H1 (cell line): ENCODE results near the gene PDPK1. TPM values are rescaled to one million over a fixed set of nuclear protein-coding genes. Genes with fewer than 3 reads are reported as not detected.

Experiments
- CTCF ChIA-PET: fragments of 300-600 bp; sonication (Branson Sonifier 250); formaldehyde crosslinking; loops from one replicate; lab custom pipeline; 2021; ENCODE audit not compliant: partially characterized antibody; lab: Charles Lee
- POLR2A ChIA-PET: fragments of 300-600 bp; sonication (Branson Sonifier 250); formaldehyde crosslinking; loops from one replicate; lab custom pipeline; 2021; ENCODE audit warnings: inconsistent platforms; ENCODE audit not compliant: partially characterized antibody; lab: Charles Lee
- DNase-seq, 2 experiments: peaks; one replicate each; pipeline versions ENCODE4 v3.0.0 to v3.0.0-alpha.2; 2010 to 2022; ENCODE audit warnings: low spot score in 2 of 2, low read depth in 1 of 2, mixed read lengths in 1 of 2
- FAIRE-seq: peaks from 2 replicates; lab custom pipeline; 2011; peaks lifted over from hg19 to GRCh38; lab: Jason Lieb, UNC
- H2AFZ ChIP-seq: 2 replicates; pipeline ENCODE4 v1.8.1; 2012; ENCODE audit warnings: low read length, inconsistent platforms
- H2AK5ac ChIP-seq: 2 replicates; pipeline ENCODE4 v1.6.1; 2013; ENCODE audit warnings: low read depth, low read length
- H2BK120ac ChIP-seq: replicated peaks from 2 replicates; pipeline ENCODE3; 2013; ENCODE audit warnings: low read depth, low read length, inconsistent platforms
- H2BK12ac ChIP-seq: 2 replicates; pipeline ENCODE4 v1.6.1; 2013; ENCODE audit warnings: low read depth, low read length
- H2BK15ac ChIP-seq: 2 replicates; pipeline ENCODE4 v1.6.1; 2013; ENCODE audit warnings: low read length
- H2BK20ac ChIP-seq: 2 replicates; pipeline ENCODE4 v1.6.1; 2013; ENCODE audit warnings: low read length
- H2BK5ac ChIP-seq: 2 replicates; pipeline ENCODE4 v1.6.1; 2013; ENCODE audit warnings: low read depth, low read length
- H3K14ac ChIP-seq: 2 replicates; pipeline ENCODE4 v1.6.1; 2013; ENCODE audit warnings: inconsistent platforms; ENCODE audit not compliant: insufficient read length
- H3K18ac ChIP-seq: 2 replicates; pipeline ENCODE4 v1.6.1; 2013; ENCODE audit warnings: low read length; ENCODE audit errors: extremely low read depth
- H3K23ac ChIP-seq: 2 replicates; pipeline ENCODE4 v1.6.1; 2013; ENCODE audit warnings: inconsistent platforms; ENCODE audit not compliant: insufficient read length
- H3K23me2 ChIP-seq: 2 replicates; pipeline ENCODE4 v1.6.1; 2013; ENCODE audit warnings: low read depth, low read length
- H3K27ac ChIP-seq: 2 replicates; pipeline ENCODE4 v1.6.1; 2011; ENCODE audit warnings: low read depth, low read length, inconsistent platforms
- H3K27me3 ChIP-seq, 4 experiments: replicated peaks in 1 of 4; 1 replicate in 1 of 4; 2 replicates in 3 of 4; pipeline versions ENCODE4 v1.6.1 to v1.8.1; 2011 to 2013; ENCODE audit warnings: low read length in 3 of 4, mild to moderate bottlenecking in 3 of 4, inconsistent platforms in 2 of 4, mixed read lengths in 2 of 4, moderate library complexity in 1 of 4; ENCODE audit not compliant: control insufficient read depth in 3 of 4, insufficient read depth in 3 of 4; ENCODE audit errors: extremely low read depth in 1 of 4
- H3K36me3 ChIP-seq, 4 experiments: 2 replicates each; pipeline versions ENCODE4 v1.6.1 to v1.8.1; 2011 to 2013; ENCODE audit warnings: mild to moderate bottlenecking in 4 of 4, low read length in 3 of 4, moderate library complexity in 2 of 4, control low read depth in 1 of 4, inconsistent platforms in 1 of 4; ENCODE audit not compliant: insufficient read depth in 4 of 4, control insufficient read depth in 2 of 4
- H3K4ac ChIP-seq: replicated peaks from 2 replicates; pipeline ENCODE3; 2013; ENCODE audit warnings: low read length, low read depth, mixed read lengths, inconsistent platforms; ENCODE audit not compliant: insufficient read length
- H3K4me1 ChIP-seq, 4 experiments: replicated peaks in 1 of 4; 1 replicate in 1 of 4; 2 replicates in 3 of 4; pipeline versions ENCODE4 v1.6.1 to v1.8.1; 2011 to 2013; ENCODE audit warnings: low read length in 3 of 4, inconsistent platforms in 2 of 4, mixed read lengths in 1 of 4; ENCODE audit not compliant: insufficient read depth in 4 of 4, control insufficient read depth in 3 of 4
- H3K4me2 ChIP-seq, 2 experiments: 2 replicates each; pipeline versions ENCODE4 v1.6.1 to v1.8.1; 2011 to 2013; ENCODE audit warnings: low read depth in 2 of 2, low read length in 2 of 2, control low read depth in 1 of 2, inconsistent platforms in 1 of 2, mild to moderate bottlenecking in 1 of 2; ENCODE audit not compliant: insufficient read depth in 1 of 2
- H3K4me3 ChIP-seq, 4 experiments: fragments of 200-600, 300-600 bp in 1 of 4; sonication (generic), shearing (Covaris generic), sonication (Bioruptor Twin) in 1 of 4; 2 replicates each; pipeline versions ENCODE4 v1.5.1 to v1.8.1; 2011 to 2016; ENCODE audit warnings: low read length in 4 of 4, low read depth in 3 of 4, control low read depth in 2 of 4, inconsistent platforms in 2 of 4, mild to moderate bottlenecking in 2 of 4, mixed read lengths in 1 of 4, moderate library complexity in 1 of 4; ENCODE audit not compliant: insufficient read depth in 2 of 4; ENCODE audit errors: extremely low read depth in 1 of 4
- H3K56ac ChIP-seq: replicated peaks from 2 replicates; pipeline ENCODE3; 2013; ENCODE audit warnings: low read depth, mild to moderate bottlenecking, mixed read lengths, low read length, inconsistent platforms; ENCODE audit not compliant: insufficient read length
- H3K79me1 ChIP-seq: 2 replicates; pipeline ENCODE4 v1.6.1; 2013; ENCODE audit warnings: low read depth, low read length, control low read depth
- H3K79me2 ChIP-seq, 2 experiments: 2 replicates each; pipeline versions ENCODE4 v1.6.1 to v1.8.1; 2012 to 2013; ENCODE audit warnings: low read length in 2 of 2, mild to moderate bottlenecking in 2 of 2, inconsistent platforms in 1 of 2; ENCODE audit not compliant: insufficient read depth in 2 of 2, control insufficient read depth in 1 of 2
- H3K9ac ChIP-seq, 4 experiments: replicated peaks in 1 of 4; 1 replicate in 1 of 4; 2 replicates in 3 of 4; pipeline versions ENCODE4 v1.6.1 to v1.8.1; 2011 to 2013; ENCODE audit warnings: low read depth in 3 of 4, low read length in 3 of 4, control low read depth in 2 of 4, mild to moderate bottlenecking in 2 of 4, moderate library complexity in 2 of 4, inconsistent platforms in 1 of 4; ENCODE audit errors: extremely low read depth in 1 of 4
- H3K9me3 ChIP-seq, 2 experiments: 2 replicates each; pipeline versions ENCODE4 v1.6.1 to v1.8.1; 2012 to 2013; ENCODE audit warnings: mild to moderate bottlenecking in 2 of 2, moderate library complexity in 2 of 2, control low read depth in 1 of 2, inconsistent platforms in 1 of 2, low read depth in 1 of 2, low read length in 1 of 2, mixed read lengths in 1 of 2; ENCODE audit not compliant: insufficient read depth in 2 of 2
- H4K20me1 ChIP-seq, 2 experiments: replicated peaks in 1 of 2; 2 replicates each; pipeline versions ENCODE3 to v1.8.1; 2011 to 2013; ENCODE audit warnings: inconsistent platforms in 2 of 2, low read length in 2 of 2, mild to moderate bottlenecking in 1 of 2; ENCODE audit not compliant: insufficient read depth in 2 of 2, control insufficient read depth in 1 of 2
- H4K5ac ChIP-seq: 2 replicates; pipeline ENCODE4 v1.6.1; 2013; ENCODE audit warnings: low read length, low read depth, mixed read lengths, inconsistent platforms; ENCODE audit not compliant: insufficient read length
- H4K8ac ChIP-seq: 2 replicates; pipeline ENCODE4 v1.8.0; 2013; ENCODE audit warnings: mild to moderate bottlenecking, moderate library complexity, low read length, inconsistent platforms; ENCODE audit not compliant: insufficient read depth; ENCODE audit errors: extremely low read depth
- H4K91ac ChIP-seq: replicated peaks from 2 replicates; pipeline ENCODE3; 2013; ENCODE audit warnings: low read length, mixed read lengths, inconsistent platforms; ENCODE audit not compliant: insufficient read length
- KDM4A ChIP-seq: IDR thresholded peaks from one replicate; pipeline ENCODE4 v1.7.1; 2012; ENCODE audit warnings: low read depth, mild to moderate bottlenecking, moderate library complexity, low read length, inconsistent platforms; ENCODE audit not compliant: severe bottlenecking
- WGBS, 2 experiments: shearing (Covaris generic) in 1 of 2; methylation state at CpG; one replicate each; pipeline versions ENCODE4 v1.1.6 to v1.1.7; 2013 to 2015; ENCODE audit warnings: low lambda C conversion rate in 2 of 2, mixed read lengths in 2 of 2, inconsistent platforms in 1 of 2, low coverage in 1 of 2, missing lambda C conversion rate in 1 of 2; ENCODE audit not compliant: insufficient replicate concordance in 2 of 2, insufficient coverage in 1 of 2, insufficient read length in 1 of 2; ENCODE audit errors: extremely low coverage in 1 of 2, missing lambda C conversion rate in 1 of 2; 5-methylcytosine and 5-hydroxymethylcytosine counted together
- polyA plus RNA-seq, 7 experiments: library from polyadenylated mRNA; depleted of rRNA in 3 of 7; stranded (reverse) in 5 of 7; unstranded in 2 of 7; fragments of >200 nt in 5 of 7; fragments of 200-250 nt in 2 of 7; gene quantifications; 1 replicate in 5 of 7; 2 replicates in 1 of 7; 4 replicates in 1 of 7; pipeline versions ENCODE4 v1.2.1 to v1.2.3, GENCODE V29; 2011 to 2013; ENCODE audit warnings: missing spikeins in 2 of 7, mixed read lengths in 2 of 7
- total RNA-seq: library from RNA; stranded (reverse); fragmentation: NEBNext Ultra II Directional; extraction: Animal tissue kit (Norgen Biotek cat#: 25700); gene quantifications from 2 replicates; pipeline ENCODE4 v1.2.1, GENCODE V29; 2021

PDPK1 gene
- total and polyA plus RNA-seq, 2 of the 8 experiments (the other 6 are each of a cell fraction or from before 2014, with no cell fraction given), result 17.1 to 27.8 TPM

GRCh38 chr16:2507665-2508064, 30.2 kb upstream of the PDPK1 start:
- Histone ChIP-seq H3K4me2 (no peak overlapping the region), H2BK12ac (no peak overlapping the region), H4K5ac (no peak overlapping the region), H3K79me2 (no peaks in the 10 kb centered on the region), H3K23me2 (no peaks in the 10 kb centered on the region; the same call in 1 of the 2 replicates), H3K56ac (no peak overlapping the region), H3K27me3 (peaks cover 0 to 3% (median 0%) of the 10 kb centered on the region in 4 experiments; a peak in 2 of 7 replicates), H4K8ac (no peak overlapping the region; the same call in 1 of the 2 replicates), H3K36me3 (no peaks in the 10 kb centered on the region), H3K27ac (no peak overlapping the region), H2BK5ac (no peak overlapping the region), H3K14ac (no peak overlapping the region), H2BK20ac (no peak overlapping the region), H3K9ac (no peak overlapping the region), H3K4ac (no peak overlapping the region), H3K9me3 (no peaks in the 10 kb centered on the region), H3K4me3 (no peak overlapping the region), H3K23ac (no peak overlapping the region), H3K79me1 (peaks cover 2% of the 10 kb centered on the region; the same call in 1 of the 2 replicates), H3K18ac (no peak overlapping the region), H2AFZ (no peak overlapping the region), H2BK120ac (no peak overlapping the region), H3K4me1 (peaks cover 1 to 15% (median 13%) of the 10 kb centered on the region in 4 experiments), H4K91ac (no peak overlapping the region), H4K20me1 (no peaks in the 10 kb centered on the region), H2BK15ac (no peak overlapping the region), H2AK5ac (no peak overlapping the region)
- ChIA-PET POLR2A (interaction anchor here (0.6 to 1.2 kb wide), 3 partner anchors 23 to 68 kb away, joined by 3 to 4 read pairs (median 3); partner anchors contain the start of gene CEMP1), CTCF (interaction anchor here (0.6 to 1.7 kb wide), 3 partner anchors 37 to 672 kb away, joined by 3 to 4 read pairs (median 3); partner anchors contain the start of gene NTN3)
- WGBS, 2 experiments, result 80% methylated on average over 11 of the region's 11 CpGs; no CpG with 5 or more reads in 1 of the 2 experiments
- no peak for FAIRE-seq
- DNase-seq, result no peak
- TF ChIP-seq KDM4A, result no peak
